HepG2 (cell line): Measurements from ENCODE around the gene GIPC1. TPM values are rescaled to one million over a fixed set of nuclear protein-coding genes. Genes with fewer than 3 reads are reported as not detected.

Experiments
- AKAP8 ChIP-seq: sonication (generic); formaldehyde crosslinking; IDR thresholded peaks from 2 replicates; pipeline ENCODE4 v1.5.1; 2020; ENCODE audit warnings: mild to moderate bottlenecking, missing genetic modification reagents
- BORCS8-MEF2B ChIP-seq: sonication (generic); formaldehyde crosslinking; IDR thresholded peaks from 2 replicates; pipeline ENCODE4 v1.8.0; 2022; ENCODE audit warnings: mild to moderate bottlenecking, missing genetic modification reagents
- HOXA7 ChIP-seq: sonication (generic); formaldehyde crosslinking; IDR thresholded peaks from 2 replicates; pipeline ENCODE4 v1.8.1; 2022; ENCODE audit warnings: mild to moderate bottlenecking, missing genetic modification reagents, moderate library complexity
- MBD4 ChIP-seq: IDR thresholded peaks from 2 replicates; pipeline ENCODE4 v1.6.1; 2012; ENCODE audit warnings: low read length, inconsistent platforms, borderline replicate concordance
- MED13 ChIP-seq: sonication (generic); formaldehyde crosslinking; IDR thresholded peaks from 2 replicates; pipeline ENCODE4 v1.5.0; 2020; ENCODE audit warnings: missing genetic modification reagents
- RNF2 ChIP-seq: fragments of 450-650 bp; conservative IDR thresholded peaks from 2 replicates; pipeline ENCODE4 v1.6.1; 2016; ENCODE audit warnings: low read depth
- SIN3A ChIP-seq: IDR thresholded peaks from 2 replicates; pipeline ENCODE4 v1.6.1; 2011; ENCODE audit warnings: low read depth, mild to moderate bottlenecking, control low read depth, low read length, borderline replicate concordance
- SRF ChIP-seq: IDR thresholded peaks from 2 replicates; pipeline ENCODE4 v1.6.1; 2011; ENCODE audit warnings: mild to moderate bottlenecking, low read depth, low read length, moderate library complexity
- SRSF1 ChIP-seq: fragments of 200-400 bp; formaldehyde crosslinking; optimal IDR thresholded peaks from 2 replicates; pipeline ENCODE3; 2017; ENCODE audit warnings: mild to moderate bottlenecking, low read depth, low read length, moderate library complexity
- SYNCRIP ChIP-seq: fragments of 200-400 bp; formaldehyde crosslinking; IDR thresholded peaks from 2 replicates; pipeline ENCODE4 v1.6.1; 2018; ENCODE audit warnings: mild to moderate bottlenecking, low read depth, low read length; ENCODE audit not compliant: insufficient read depth
- TCF7 ChIP-seq: sonication (generic); IDR thresholded peaks from 2 replicates; pipeline ENCODE4 v1.6.1; 2016; ENCODE audit warnings: antibody characterized with exemption, low read depth
- TEAD3 ChIP-seq: optimal IDR thresholded peaks from 2 replicates; pipeline ENCODE3; 2016; ENCODE audit warnings: borderline replicate concordance
- ZKSCAN8 ChIP-seq: IDR thresholded peaks from 2 replicates; pipeline ENCODE4 v1.6.1; 2016; ENCODE audit warnings: borderline replicate concordance, missing genetic modification reagents, missing compliant biosample characterization
- ZNF225 ChIP-seq: sonication (generic); formaldehyde crosslinking; IDR thresholded peaks from 2 replicates; pipeline ENCODE4 v1.4.0; 2020; ENCODE audit warnings: mild to moderate bottlenecking, missing genetic modification reagents
- ZNF460 ChIP-seq: sonication (generic); formaldehyde crosslinking; IDR thresholded peaks from 2 replicates; pipeline ENCODE4 v1.5.1; 2020; ENCODE audit warnings: missing genetic modification reagents, mild to moderate bottlenecking, borderline replicate concordance
- ZNF552 ChIP-seq: sonication (generic); formaldehyde crosslinking; IDR thresholded peaks from 2 replicates; pipeline ENCODE4 v1.9.0; 2022; ENCODE audit warnings: missing genetic modification reagents, mild to moderate bottlenecking, borderline replicate concordance
- ZNF747 ChIP-seq: sonication (generic); formaldehyde crosslinking; IDR thresholded peaks from 2 replicates; pipeline ENCODE4 v1.8.1; 2023; ENCODE audit warnings: missing genetic modification reagents, mild to moderate bottlenecking, borderline replicate concordance
- polyA plus RNA-seq, 8 experiments: library from polyadenylated mRNA; depleted of rRNA in 3 of 8; stranded (reverse) in 7 of 8; unstranded in 1 of 8; fragments of >200 nt; fragmentation: Illumina TruSeq in 4 of 8; extraction: Trizol in 4 of 8; gene quantifications; 2 replicates each; pipeline versions ENCODE4 v1.2.1 to v1.2.3, GENCODE V29; 2011 to 2016; ENCODE audit warnings: low read depth in 4 of 8, missing spikeins in 1 of 8, mixed read lengths in 1 of 8; ENCODE audit not compliant: insufficient read depth in 1 of 8
- total RNA-seq, 5 experiments: library from RNA; depleted of rRNA; stranded (reverse); fragments of >200 nt; fragmentation: Illumina TruSeq; extraction: Trizol; gene quantifications; 2 replicates each; pipeline ENCODE4 v1.2.3, GENCODE V29; 2016; ENCODE audit warnings: low read depth in 1 of 5
- TF ChIP-seq, protein P1 (sequence below): sonication (generic); formaldehyde crosslinking; IDR thresholded peaks from 2 replicates; pipeline ENCODE4; 2020; ENCODE audit warnings: missing genetic modification reagents, mild to moderate bottlenecking, borderline replicate concordance
- TF ChIP-seq, protein P2 (sequence below), 2 experiments: fragments of 450-650 bp in 1 of 2; sonication (generic) in 1 of 2; formaldehyde crosslinking; IDR thresholded peaks; 2 replicates each; pipeline versions ENCODE4 v1.5.0 to v1.8.0; 2020 to 2022; ENCODE audit warnings: mild to moderate bottlenecking in 1 of 2, missing genetic modification reagents in 1 of 2
- TF ChIP-seq, protein P3 (sequence below): sonication (generic); formaldehyde crosslinking; IDR thresholded peaks from 2 replicates; pipeline ENCODE4 v1.5.0; 2020; ENCODE audit warnings: mild to moderate bottlenecking, missing genetic modification reagents
- TF ChIP-seq, protein P4 (sequence below): sonication (generic); formaldehyde crosslinking; IDR thresholded peaks from 2 replicates; pipeline ENCODE4 v1.4.0; 2020; ENCODE audit warnings: missing genetic modification reagents

The GIPC1 gene
- total and polyA plus RNA-seq, 2 of the 13 experiments (the other 11 are each of a cell fraction or from before 2014, with no cell fraction given): 27.1 to 48.1 TPM

DNA sequence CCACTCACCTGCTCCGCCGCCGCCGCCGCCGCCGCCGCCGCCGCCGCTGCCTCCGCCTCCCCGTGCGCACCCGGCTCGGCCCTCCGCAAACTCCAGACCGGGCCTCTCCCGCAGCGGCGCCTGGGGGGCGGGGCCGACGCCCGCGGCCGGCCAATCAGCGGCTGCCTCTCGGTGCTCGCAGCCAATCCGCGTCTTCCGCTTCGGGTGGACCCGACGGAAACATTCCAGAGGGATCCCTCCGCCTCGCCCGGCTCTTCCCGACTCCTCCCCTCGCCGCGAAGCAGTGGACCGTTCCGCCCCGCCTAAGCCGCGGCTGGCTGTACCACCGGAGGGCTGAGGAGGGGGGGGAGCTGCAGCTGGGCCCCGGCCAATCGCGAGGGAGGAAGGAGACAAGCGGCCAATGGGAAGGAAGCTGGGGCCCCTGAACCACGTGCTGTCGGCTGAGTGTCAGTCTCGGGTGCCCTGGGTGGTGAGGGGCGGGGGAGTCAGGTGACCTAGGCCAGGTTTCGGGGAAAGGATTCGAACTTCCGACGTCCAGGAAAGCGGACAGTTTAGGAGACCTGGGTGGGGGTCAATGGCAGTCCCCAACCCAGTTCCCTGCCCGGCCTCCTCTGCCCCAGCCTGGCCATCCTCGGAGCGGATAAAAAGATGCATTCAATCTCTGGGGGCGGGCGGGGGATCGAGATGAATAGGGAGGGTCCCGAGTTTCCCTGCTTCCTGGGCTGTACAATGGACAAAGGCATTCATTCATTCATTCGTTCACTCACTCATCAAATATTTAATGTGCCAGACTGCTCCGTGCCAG is at the start of gene GIPC1 (continued):
- TF ChIP-seq TEAD3 (CRISPR knock-in tag) (peak; percentile 98), SIN3A (0 out of 2 replicates have a peak, but pooled peaks have one; percentile 21), MED13 (CRISPR knock-in tag) (no peak), AKAP8 (no peak), TCF7 (no peak), SYNCRIP (no peak), RNF2 (no peak; the same call in 1 of the 2 replicates), ZNF225 (CRISPR knock-in tag) (peak; percentile 71; the same call in 1 of the 2 replicates), MBD4 (no peak), BORCS8-MEF2B (CRISPR knock-in tag) (peak; percentile 23; the same call in 1 of the 2 replicates), HOXA7 (CRISPR knock-in tag) (no peak), ZNF747 (CRISPR knock-in tag) (0 out of 2 replicates have a peak, but pooled peaks have one; percentile 27), ZKSCAN8 (peak; percentile 76; the same call in 1 of the 2 replicates), SRF (no peak), SRSF1 (no peak), ZNF552 (CRISPR knock-in tag) (no peak), ZNF460 (no peak)
- TF ChIP-seq, protein P1, sequence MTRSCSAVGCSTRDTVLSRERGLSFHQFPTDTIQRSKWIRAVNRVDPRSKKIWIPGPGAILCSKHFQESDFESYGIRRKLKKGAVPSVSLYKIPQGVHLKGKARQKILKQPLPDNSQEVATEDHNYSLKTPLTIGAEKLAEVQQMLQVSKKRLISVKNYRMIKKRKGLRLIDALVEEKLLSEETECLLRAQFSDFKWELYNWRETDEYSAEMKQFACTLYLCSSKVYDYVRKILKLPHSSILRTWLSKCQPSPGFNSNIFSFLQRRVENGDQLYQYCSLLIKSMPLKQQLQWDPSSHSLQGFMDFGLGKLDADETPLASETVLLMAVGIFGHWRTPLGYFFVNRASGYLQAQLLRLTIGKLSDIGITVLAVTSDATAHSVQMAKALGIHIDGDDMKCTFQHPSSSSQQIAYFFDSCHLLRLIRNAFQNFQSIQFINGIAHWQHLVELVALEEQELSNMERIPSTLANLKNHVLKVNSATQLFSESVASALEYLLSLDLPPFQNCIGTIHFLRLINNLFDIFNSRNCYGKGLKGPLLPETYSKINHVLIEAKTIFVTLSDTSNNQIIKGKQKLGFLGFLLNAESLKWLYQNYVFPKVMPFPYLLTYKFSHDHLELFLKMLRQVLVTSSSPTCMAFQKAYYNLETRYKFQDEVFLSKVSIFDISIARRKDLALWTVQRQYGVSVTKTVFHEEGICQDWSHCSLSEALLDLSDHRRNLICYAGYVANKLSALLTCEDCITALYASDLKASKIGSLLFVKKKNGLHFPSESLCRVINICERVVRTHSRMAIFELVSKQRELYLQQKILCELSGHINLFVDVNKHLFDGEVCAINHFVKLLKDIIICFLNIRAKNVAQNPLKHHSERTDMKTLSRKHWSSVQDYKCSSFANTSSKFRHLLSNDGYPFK (CRISPR knock-in tag): peak; percentile 45; the same call in 1 of the 2 replicates
- TF ChIP-seq, protein P2, sequence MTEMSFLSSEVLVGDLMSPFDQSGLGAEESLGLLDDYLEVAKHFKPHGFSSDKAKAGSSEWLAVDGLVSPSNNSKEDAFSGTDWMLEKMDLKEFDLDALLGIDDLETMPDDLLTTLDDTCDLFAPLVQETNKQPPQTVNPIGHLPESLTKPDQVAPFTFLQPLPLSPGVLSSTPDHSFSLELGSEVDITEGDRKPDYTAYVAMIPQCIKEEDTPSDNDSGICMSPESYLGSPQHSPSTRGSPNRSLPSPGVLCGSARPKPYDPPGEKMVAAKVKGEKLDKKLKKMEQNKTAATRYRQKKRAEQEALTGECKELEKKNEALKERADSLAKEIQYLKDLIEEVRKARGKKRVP (CRISPR knock-in tag; IDR thresholded peaks at IDR 0.05): peak in 1 of 2 experiments; percentile 48; a peak in 1 of 4 replicates
- TF ChIP-seq, protein P3, sequence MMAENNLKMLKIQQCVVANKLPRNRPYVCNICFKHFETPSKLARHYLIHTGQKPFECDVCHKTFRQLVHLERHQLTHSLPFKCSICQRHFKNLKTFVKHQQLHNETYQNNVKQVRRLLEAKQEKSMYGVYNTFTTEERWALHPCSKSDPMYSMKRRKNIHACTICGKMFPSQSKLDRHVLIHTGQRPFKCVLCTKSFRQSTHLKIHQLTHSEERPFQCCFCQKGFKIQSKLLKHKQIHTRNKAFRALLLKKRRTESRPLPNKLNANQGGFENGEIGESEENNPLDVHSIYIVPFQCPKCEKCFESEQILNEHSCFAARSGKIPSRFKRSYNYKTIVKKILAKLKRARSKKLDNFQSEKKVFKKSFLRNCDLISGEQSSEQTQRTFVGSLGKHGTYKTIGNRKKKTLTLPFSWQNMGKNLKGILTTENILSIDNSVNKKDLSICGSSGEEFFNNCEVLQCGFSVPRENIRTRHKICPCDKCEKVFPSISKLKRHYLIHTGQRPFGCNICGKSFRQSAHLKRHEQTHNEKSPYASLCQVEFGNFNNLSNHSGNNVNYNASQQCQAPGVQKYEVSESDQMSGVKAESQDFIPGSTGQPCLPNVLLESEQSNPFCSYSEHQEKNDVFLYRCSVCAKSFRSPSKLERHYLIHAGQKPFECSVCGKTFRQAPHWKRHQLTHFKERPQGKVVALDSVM: peak; percentile 33; the same call in 1 of the 2 replicates
- TF ChIP-seq, protein P4, sequence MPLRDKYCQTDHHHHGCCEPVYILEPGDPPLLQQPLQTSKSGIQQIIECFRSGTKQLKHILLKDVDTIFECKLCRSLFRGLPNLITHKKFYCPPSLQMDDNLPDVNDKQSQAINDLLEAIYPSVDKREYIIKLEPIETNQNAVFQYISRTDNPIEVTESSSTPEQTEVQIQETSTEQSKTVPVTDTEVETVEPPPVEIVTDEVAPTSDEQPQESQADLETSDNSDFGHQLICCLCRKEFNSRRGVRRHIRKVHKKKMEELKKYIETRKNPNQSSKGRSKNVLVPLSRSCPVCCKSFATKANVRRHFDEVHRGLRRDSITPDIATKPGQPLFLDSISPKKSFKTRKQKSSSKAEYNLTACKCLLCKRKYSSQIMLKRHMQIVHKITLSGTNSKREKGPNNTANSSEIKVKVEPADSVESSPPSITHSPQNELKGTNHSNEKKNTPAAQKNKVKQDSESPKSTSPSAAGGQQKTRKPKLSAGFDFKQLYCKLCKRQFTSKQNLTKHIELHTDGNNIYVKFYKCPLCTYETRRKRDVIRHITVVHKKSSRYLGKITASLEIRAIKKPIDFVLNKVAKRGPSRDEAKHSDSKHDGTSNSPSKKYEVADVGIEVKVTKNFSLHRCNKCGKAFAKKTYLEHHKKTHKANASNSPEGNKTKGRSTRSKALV (CRISPR knock-in tag): no peak
